ENCODE measurements around the gene ZNF491. TPM values are rescaled to one million over a fixed set of nuclear protein-coding genes. Genes with fewer than 3 reads are reported as not detected.
A peak's percentile ranks its signal among the peaks of the same experiment; 100 is the strongest.

The ZNF491 gene
- total and polyA plus RNA-seq, 2 donors (not counting 1 experiment from before 2014, with no cell fraction given) = 1.7 to 5.8 TPM

- peaks cover 8% of the 10 kb centered on the region for H3K79me2 ChIP-seq (ENCODE audit: control insufficient read depth, insufficient read depth, low read length)
- no peaks in the 10 kb centered on the region for H3K27me3 ChIP-seq (ENCODE audit: control insufficient read depth, insufficient read depth, low read length)
- H3K4me2 ChIP-seq (ENCODE audit: extremely low read depth, insufficient read depth, low read length) = no peak overlapping the region
- H3K9ac ChIP-seq (ENCODE audit: insufficient read depth, low read length) = no peak overlapping the region
- H2AFZ ChIP-seq (ENCODE audit: low read length) = no peak overlapping the region
- TF ChIP-seq EZH2 (IDR thresholded peaks at IDR 0.05; ENCODE audit: low read length, missing control alignments) = no peak
- TF ChIP-seq CTCF (conservative IDR thresholded peaks at IDR 0.05 in 1 of 2, IDR thresholded peaks at IDR 0.05 in 1 of 2; ENCODE audit: low read depth in 1 of 2, low read length in 2 of 2) = no peak
- no peaks in the 10 kb centered on the region for H4K20me1 ChIP-seq (ENCODE audit: control insufficient read depth, extremely low read depth, insufficient read depth, low read length)
- H3K27ac ChIP-seq (ENCODE audit: insufficient read depth, low read length) = no peak overlapping the region
- peaks cover 4% of the 10 kb centered on the region for H3K4me1 ChIP-seq (ENCODE audit: control insufficient read depth, extremely low read depth, insufficient read depth, low read length)
- no peaks in the 10 kb centered on the region for H3K9me3 ChIP-seq (ENCODE audit: control insufficient read depth, insufficient read depth, low read depth, low read length)
- no peaks in the 10 kb centered on the region for H3K36me3 ChIP-seq (ENCODE audit: control insufficient read depth, insufficient read depth, low read length)
- no peak overlapping the region for H3K4me3 ChIP-seq (replicated peaks in 1 of 4; ENCODE audit: control extremely low read depth in 1 of 4, insufficient read depth in 1 of 4, low read depth in 3 of 4, low read length in 4 of 4)
- DNase-seq (ENCODE audit: low read depth in 2 of 2) = no peak
Measured at GRCh38 chr19:11763117-11763516, 35.2 kb upstream of the ZNF491 start.

GRCh38 chr19:11763611-11764010 lies 34.7 kb upstream of the ZNF491 start:
- H3K4me2 ChIP-seq (ENCODE audit: extremely low read depth, insufficient read depth, low read length) = no peak overlapping the region
- no peak overlapping the region for H3K4me3 ChIP-seq (replicated peaks in 1 of 4; ENCODE audit: control extremely low read depth in 1 of 4, insufficient read depth in 1 of 4, low read depth in 3 of 4, low read length in 4 of 4)
- TF ChIP-seq EZH2 (IDR thresholded peaks at IDR 0.05; ENCODE audit: low read length, missing control alignments) (no peak), CTCF (conservative IDR thresholded peaks at IDR 0.05 in 1 of 2, IDR thresholded peaks at IDR 0.05 in 1 of 2; ENCODE audit: low read depth in 1 of 2, low read length in 2 of 2) (no peak)
- no peaks in the 10 kb centered on the region for H3K27me3 ChIP-seq (ENCODE audit: control insufficient read depth, insufficient read depth, low read length)
- H3K9me3 ChIP-seq (ENCODE audit: control insufficient read depth, insufficient read depth, low read depth, low read length) = no peaks in the 10 kb centered on the region
- no peak for DNase-seq (ENCODE audit: low read depth in 2 of 2)
- H3K4me1 ChIP-seq (ENCODE audit: control insufficient read depth, extremely low read depth, insufficient read depth, low read length) = peaks cover 4% of the 10 kb centered on the region
- no peaks in the 10 kb centered on the region for H3K36me3 ChIP-seq (ENCODE audit: control insufficient read depth, insufficient read depth, low read length)
- H3K79me2 ChIP-seq (ENCODE audit: control insufficient read depth, insufficient read depth, low read length) = peaks cover 12% of the 10 kb centered on the region
- no peak overlapping the region for H3K27ac ChIP-seq (ENCODE audit: insufficient read depth, low read length)
- no peaks in the 10 kb centered on the region for H4K20me1 ChIP-seq (ENCODE audit: control insufficient read depth, extremely low read depth, insufficient read depth, low read length)
- no peak overlapping the region for H2AFZ ChIP-seq (ENCODE audit: low read length)
- H3K9ac ChIP-seq (ENCODE audit: insufficient read depth, low read length) = no peak overlapping the region

DNA sequence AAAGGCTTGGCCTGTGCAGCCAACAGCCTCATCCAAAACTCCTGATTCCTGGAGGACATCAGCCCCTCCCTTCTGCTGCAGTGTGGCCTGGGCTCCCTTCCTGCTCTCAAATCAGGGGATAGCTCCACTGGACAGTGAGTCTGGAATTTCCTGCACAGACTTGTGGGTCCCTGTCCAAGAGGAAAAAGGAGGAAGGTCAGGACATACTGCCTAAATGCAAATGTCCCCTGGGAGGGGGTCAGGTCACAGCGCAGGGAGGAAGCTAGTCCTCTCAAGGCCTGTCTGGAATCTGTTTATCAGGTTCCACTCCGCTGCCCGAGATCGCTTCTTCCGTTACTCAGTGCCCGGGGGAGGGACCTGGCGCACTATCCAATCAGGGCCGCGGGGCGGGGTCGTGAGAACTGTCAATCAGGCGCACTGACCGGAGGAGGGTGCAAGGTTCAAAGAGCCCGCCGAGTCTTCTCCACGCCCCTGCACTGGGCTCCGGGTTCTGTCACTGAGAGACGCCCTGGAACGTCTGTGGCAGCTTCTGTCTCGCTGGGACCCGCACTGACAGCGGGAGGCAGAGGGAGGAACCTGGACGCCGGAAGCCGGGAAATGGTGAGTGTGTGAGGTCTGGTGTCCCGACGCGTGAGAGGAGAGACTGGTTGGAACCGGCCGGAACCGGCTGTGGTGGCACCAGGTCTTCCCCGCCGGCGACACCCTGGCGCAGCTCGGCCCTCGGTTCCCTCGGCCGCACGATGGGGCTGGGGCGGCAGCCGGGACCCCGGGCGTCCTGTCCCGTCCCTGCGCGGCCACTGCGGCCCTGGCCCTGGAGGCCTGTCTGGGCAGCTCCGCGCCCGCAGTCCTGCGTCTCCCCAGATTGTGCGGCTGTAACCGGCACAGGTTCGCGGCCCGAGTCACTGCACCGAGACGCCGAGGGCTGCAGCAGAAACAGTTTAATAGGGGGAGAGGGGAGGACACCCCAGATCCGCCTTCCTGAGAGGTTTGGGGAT lies 31.4 kb upstream of the ZNF491 start, which contains the start of gene ZNF441:
TSS of gene ZNF441 (plus strand) at position 404 of the 995 bp plus-strand sequence. CDS start at position 598, 194 bp downstream.
- Histone ChIP-seq H2AFZ (ENCODE audit: low read length) (peak within 1 kb of the TSS; percentile 99), H3K27ac (ENCODE audit: insufficient read depth, low read length) (peak within 1 kb of the TSS; percentile 94), H3K9ac (ENCODE audit: insufficient read depth, low read length) (peak within 1 kb of the TSS; percentile 97), H3K4me3 (replicated peaks in 1 of 4; ENCODE audit: control extremely low read depth in 1 of 4, insufficient read depth in 1 of 4, low read depth in 3 of 4, low read length in 4 of 4) (peak within 1 kb of the TSS; percentile 66 to 92 (median 88)), H3K36me3 (ENCODE audit: control insufficient read depth, insufficient read depth, low read length) (no peaks in the 10 kb centered on the region), H3K4me1 (ENCODE audit: control insufficient read depth, extremely low read depth, insufficient read depth, low read length) (peaks cover 4% of the 10 kb centered on the region), H3K79me2 (ENCODE audit: control insufficient read depth, insufficient read depth, low read length) (peaks cover 20% of the 10 kb centered on the region), H4K20me1 (ENCODE audit: control insufficient read depth, extremely low read depth, insufficient read depth, low read length) (no peaks in the 10 kb centered on the region), H3K9me3 (ENCODE audit: control insufficient read depth, insufficient read depth, low read depth, low read length) (no peaks in the 10 kb centered on the region), H3K27me3 (ENCODE audit: control insufficient read depth, insufficient read depth, low read length) (no peaks in the 10 kb centered on the region), H3K4me2 (ENCODE audit: extremely low read depth, insufficient read depth, low read length) (peak within 1 kb of the TSS; percentile 92)
- TF ChIP-seq CTCF (conservative IDR thresholded peaks at IDR 0.05 in 1 of 2, IDR thresholded peaks at IDR 0.05 in 1 of 2; ENCODE audit: low read depth in 1 of 2, low read length in 2 of 2) (no peak), EZH2 (IDR thresholded peaks at IDR 0.05; ENCODE audit: low read length, missing control alignments) (no peak)
- peak; percentile 91 to 93 for DNase-seq (ENCODE audit: low read depth in 2 of 2)
